SK-N-SH treated with all-trans-retinoic acid at 6 μM for 48 hours (cell line): ENCODE results near the gene HRH2.

ENCODE experiments used
- ARNTL ChIP-seq: fragments of 450-650 bp; formaldehyde crosslinking; IDR thresholded peaks from 2 replicates; pipeline ENCODE4 v1.5.0; 2020; ENCODE audit warnings: low read depth, mild to moderate bottlenecking, moderate library complexity, borderline replicate concordance
- BACH2 ChIP-seq: fragments of 250-450 bp; sonication (Bioruptor Pico); IDR thresholded peaks from 2 replicates; pipeline ENCODE4 v1.9.0; 2021; ENCODE audit warnings: mild to moderate bottlenecking, borderline replicate concordance
- CSDC2 ChIP-seq: fragments of 250-450 bp; sonication (Bioruptor Pico); IDR thresholded peaks from 2 replicates; pipeline ENCODE4 v1.5.0; 2020; ENCODE audit warnings: mild to moderate bottlenecking, moderate library complexity
- PPARA ChIP-seq: fragments of 250-450 bp; sonication (Bioruptor Pico); IDR thresholded peaks from 2 replicates; pipeline ENCODE4 v1.5.0; 2020; ENCODE audit warnings: mild to moderate bottlenecking, borderline replicate concordance
- RARB ChIP-seq: fragments of 250-450 bp; sonication (Bioruptor Pico); IDR thresholded peaks from 2 replicates; pipeline ENCODE4 v1.8.0; 2021; ENCODE audit warnings: mild to moderate bottlenecking, moderate library complexity
- TOX ChIP-seq: fragments of 250-450 bp; sonication (Bioruptor Pico); IDR thresholded peaks from 2 replicates; pipeline ENCODE4 v1.8.0; 2021; ENCODE audit warnings: mild to moderate bottlenecking, moderate library complexity, borderline replicate concordance
- ZC3H10 ChIP-seq: fragments of 250-450 bp; sonication (Bioruptor Pico); IDR thresholded peaks from 2 replicates; pipeline ENCODE4 v1.5.1; 2021; ENCODE audit warnings: mild to moderate bottlenecking, moderate library complexity
- ZFP3 ChIP-seq: fragments of 250-450 bp; sonication (Bioruptor Pico); IDR thresholded peaks from 2 replicates; pipeline ENCODE4 v1.5.0; 2020; ENCODE audit warnings: mild to moderate bottlenecking, moderate library complexity
- ZFP30 ChIP-seq: fragments of 450-650 bp; formaldehyde crosslinking; IDR thresholded peaks from 2 replicates; pipeline ENCODE4 v1.5.0; 2022; ENCODE audit warnings: mild to moderate bottlenecking, moderate library complexity
- TF ChIP-seq, protein P1 (sequence below): fragments of 250-450 bp; sonication (Bioruptor Pico); IDR thresholded peaks from 2 replicates; pipeline ENCODE4 v1.8.0; 2020; ENCODE audit warnings: mild to moderate bottlenecking, moderate library complexity, borderline replicate concordance
- TF ChIP-seq, protein P2 (sequence below): fragments of 250-450 bp; sonication (Bioruptor Pico); IDR thresholded peaks from 2 replicates; pipeline ENCODE4 v1.5.1; 2020; ENCODE audit warnings: low read depth, mild to moderate bottlenecking, moderate library complexity
- TF ChIP-seq, protein P3 (sequence below): fragments of 250-450 bp; sonication (Bioruptor Pico); IDR thresholded peaks from 2 replicates; pipeline ENCODE4 v1.5.1; 2021; ENCODE audit warnings: mild to moderate bottlenecking, moderate library complexity
- TF ChIP-seq, protein P4 (sequence below): fragments of 250-450 bp; sonication (Bioruptor Pico); IDR thresholded peaks from 2 replicates; pipeline ENCODE4 v1.8.0; 2021; ENCODE audit warnings: low read depth, mild to moderate bottlenecking, moderate library complexity, borderline replicate concordance
- TF ChIP-seq, protein P5 (sequence below): fragments of 250-450 bp; sonication (Bioruptor Pico); IDR thresholded peaks from 2 replicates; pipeline ENCODE4 v1.5.0; 2020; ENCODE audit warnings: mild to moderate bottlenecking, moderate library complexity

DNA sequence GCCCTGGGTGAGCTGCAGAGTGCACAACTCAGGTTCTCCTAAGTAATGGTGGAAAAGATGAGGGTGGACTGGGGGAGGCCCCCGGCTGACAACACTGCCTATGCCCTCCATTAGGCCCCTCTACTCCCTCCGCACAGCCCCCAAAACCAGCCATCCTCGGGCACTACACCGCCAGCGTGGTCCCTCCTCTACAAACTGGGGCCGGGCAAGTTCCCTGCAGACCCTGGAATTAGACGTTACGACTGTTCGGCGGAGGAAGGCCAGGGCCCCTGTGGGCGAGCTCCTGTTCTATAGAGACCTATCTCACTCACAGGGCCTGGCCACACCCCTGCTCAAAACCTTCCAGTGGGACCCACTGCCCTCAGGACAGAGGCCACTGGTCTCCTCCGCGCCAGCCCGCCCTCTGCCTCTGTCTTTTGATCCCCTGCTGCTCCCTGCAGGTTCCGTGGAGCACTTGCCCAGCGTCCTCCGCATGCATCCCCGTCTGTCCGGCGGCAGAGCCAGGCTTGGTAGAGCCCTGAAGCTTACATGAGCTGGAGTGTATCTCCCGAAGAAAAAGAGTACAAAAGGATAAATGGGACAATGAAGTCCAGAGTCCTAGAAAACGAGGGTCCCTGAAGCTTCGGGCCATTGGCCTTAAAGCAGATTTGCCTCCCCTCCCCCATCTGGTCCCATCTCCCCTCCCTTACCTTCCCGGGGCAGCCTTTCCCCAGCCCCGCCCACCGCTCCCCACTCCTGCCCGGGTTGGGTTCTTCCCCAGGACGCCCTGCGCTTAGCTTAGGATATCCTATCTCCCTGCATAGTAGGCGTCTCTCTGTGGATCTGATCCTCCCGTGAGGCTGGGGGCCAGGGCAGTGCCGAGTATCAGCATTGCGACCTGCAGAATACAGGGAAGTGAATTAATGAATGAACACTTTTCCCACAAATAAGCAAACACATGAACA, 71.3 kb downstream of the HRH2 start:
- no peak for TF ChIP-seq RARB (CRISPR knock-in tag)
- TF ChIP-seq, protein P1, sequence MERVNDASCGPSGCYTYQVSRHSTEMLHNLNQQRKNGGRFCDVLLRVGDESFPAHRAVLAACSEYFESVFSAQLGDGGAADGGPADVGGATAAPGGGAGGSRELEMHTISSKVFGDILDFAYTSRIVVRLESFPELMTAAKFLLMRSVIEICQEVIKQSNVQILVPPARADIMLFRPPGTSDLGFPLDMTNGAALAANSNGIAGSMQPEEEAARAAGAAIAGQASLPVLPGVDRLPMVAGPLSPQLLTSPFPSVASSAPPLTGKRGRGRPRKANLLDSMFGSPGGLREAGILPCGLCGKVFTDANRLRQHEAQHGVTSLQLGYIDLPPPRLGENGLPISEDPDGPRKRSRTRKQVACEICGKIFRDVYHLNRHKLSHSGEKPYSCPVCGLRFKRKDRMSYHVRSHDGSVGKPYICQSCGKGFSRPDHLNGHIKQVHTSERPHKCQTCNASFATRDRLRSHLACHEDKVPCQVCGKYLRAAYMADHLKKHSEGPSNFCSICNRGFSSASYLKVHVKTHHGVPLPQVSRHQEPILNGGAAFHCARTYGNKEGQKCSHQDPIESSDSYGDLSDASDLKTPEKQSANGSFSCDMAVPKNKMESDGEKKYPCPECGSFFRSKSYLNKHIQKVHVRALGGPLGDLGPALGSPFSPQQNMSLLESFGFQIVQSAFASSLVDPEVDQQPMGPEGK (CRISPR knock-in tag), result no peak
- TF ChIP-seq ZFP30, result no peak
- no peak for TF ChIP-seq ZC3H10 (CRISPR knock-in tag)
- TF ChIP-seq, protein P2, sequence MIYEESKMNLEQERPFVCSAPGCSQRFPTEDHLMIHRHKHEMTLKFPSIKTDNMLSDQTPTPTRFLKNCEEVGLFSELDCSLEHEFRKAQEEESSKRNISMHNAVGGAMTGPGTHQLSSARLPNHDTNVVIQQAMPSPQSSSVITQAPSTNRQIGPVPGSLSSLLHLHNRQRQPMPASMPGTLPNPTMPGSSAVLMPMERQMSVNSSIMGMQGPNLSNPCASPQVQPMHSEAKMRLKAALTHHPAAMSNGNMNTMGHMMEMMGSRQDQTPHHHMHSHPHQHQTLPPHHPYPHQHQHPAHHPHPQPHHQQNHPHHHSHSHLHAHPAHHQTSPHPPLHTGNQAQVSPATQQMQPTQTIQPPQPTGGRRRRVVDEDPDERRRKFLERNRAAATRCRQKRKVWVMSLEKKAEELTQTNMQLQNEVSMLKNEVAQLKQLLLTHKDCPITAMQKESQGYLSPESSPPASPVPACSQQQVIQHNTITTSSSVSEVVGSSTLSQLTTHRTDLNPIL (CRISPR knock-in tag), result no peak
- no peak for TF ChIP-seq ARNTL (CRISPR knock-in tag)
- TF ChIP-seq, protein P3, sequence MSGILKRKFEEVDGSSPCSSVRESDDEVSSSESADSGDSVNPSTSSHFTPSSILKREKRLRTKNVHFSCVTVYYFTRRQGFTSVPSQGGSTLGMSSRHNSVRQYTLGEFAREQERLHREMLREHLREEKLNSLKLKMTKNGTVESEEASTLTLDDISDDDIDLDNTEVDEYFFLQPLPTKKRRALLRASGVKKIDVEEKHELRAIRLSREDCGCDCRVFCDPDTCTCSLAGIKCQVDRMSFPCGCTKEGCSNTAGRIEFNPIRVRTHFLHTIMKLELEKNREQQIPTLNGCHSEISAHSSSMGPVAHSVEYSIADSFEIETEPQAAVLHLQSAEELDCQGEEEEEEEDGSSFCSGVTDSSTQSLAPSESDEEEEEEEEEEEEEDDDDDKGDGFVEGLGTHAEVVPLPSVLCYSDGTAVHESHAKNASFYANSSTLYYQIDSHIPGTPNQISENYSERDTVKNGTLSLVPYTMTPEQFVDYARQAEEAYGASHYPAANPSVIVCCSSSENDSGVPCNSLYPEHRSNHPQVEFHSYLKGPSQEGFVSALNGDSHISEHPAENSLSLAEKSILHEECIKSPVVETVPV (CRISPR knock-in tag), result no peak
- no peak for TF ChIP-seq PPARA (CRISPR knock-in tag)
- TF ChIP-seq CSDC2 (CRISPR knock-in tag), result no peak
- no peak for TF ChIP-seq ZFP3 (CRISPR knock-in tag)
- TF ChIP-seq, protein P4, sequence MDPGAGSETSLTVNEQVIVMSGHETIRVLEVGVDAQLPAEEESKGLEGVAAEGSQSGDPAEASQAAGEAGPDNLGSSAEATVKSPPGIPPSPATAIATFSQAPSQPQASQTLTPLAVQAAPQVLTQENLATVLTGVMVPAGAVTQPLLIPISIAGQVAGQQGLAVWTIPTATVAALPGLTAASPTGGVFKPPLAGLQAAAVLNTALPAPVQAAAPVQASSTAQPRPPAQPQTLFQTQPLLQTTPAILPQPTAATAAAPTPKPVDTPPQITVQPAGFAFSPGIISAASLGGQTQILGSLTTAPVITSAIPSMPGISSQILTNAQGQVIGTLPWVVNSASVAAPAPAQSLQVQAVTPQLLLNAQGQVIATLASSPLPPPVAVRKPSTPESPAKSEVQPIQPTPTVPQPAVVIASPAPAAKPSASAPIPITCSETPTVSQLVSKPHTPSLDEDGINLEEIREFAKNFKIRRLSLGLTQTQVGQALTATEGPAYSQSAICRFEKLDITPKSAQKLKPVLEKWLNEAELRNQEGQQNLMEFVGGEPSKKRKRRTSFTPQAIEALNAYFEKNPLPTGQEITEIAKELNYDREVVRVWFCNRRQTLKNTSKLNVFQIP (CRISPR knock-in tag), result no peak
- TF ChIP-seq TOX (CRISPR knock-in tag), result no peak
- TF ChIP-seq, protein P5, sequence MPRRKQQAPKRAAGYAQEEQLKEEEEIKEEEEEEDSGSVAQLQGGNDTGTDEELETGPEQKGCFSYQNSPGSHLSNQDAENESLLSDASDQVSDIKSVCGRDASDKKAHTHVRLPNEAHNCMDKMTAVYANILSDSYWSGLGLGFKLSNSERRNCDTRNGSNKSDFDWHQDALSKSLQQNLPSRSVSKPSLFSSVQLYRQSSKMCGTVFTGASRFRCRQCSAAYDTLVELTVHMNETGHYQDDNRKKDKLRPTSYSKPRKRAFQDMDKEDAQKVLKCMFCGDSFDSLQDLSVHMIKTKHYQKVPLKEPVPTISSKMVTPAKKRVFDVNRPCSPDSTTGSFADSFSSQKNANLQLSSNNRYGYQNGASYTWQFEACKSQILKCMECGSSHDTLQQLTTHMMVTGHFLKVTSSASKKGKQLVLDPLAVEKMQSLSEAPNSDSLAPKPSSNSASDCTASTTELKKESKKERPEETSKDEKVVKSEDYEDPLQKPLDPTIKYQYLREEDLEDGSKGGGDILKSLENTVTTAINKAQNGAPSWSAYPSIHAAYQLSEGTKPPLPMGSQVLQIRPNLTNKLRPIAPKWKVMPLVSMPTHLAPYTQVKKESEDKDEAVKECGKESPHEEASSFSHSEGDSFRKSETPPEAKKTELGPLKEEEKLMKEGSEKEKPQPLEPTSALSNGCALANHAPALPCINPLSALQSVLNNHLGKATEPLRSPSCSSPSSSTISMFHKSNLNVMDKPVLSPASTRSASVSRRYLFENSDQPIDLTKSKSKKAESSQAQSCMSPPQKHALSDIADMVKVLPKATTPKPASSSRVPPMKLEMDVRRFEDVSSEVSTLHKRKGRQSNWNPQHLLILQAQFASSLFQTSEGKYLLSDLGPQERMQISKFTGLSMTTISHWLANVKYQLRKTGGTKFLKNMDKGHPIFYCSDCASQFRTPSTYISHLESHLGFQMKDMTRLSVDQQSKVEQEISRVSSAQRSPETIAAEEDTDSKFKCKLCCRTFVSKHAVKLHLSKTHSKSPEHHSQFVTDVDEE (CRISPR knock-in tag), result no peak
- TF ChIP-seq BACH2, result no peak
